GM18499 (cell line): ENCODE data around the gene TTC19.
"Not testable (repeated sequence)": the region's sequence is repeated elsewhere in the genome, so short reads cannot be mapped to it uniquely, and the experiment has no call there.

Experiments
- ATAC-seq: cut with Tn5 transposase; IDR thresholded peaks from one replicate; pipeline ENCODE4 v1.9.1; 2021; ENCODE audit warnings: moderate number of reproducible peaks; ENCODE audit not compliant: insufficient read depth, unreplicated experiment

Gene TTC19

DNA sequence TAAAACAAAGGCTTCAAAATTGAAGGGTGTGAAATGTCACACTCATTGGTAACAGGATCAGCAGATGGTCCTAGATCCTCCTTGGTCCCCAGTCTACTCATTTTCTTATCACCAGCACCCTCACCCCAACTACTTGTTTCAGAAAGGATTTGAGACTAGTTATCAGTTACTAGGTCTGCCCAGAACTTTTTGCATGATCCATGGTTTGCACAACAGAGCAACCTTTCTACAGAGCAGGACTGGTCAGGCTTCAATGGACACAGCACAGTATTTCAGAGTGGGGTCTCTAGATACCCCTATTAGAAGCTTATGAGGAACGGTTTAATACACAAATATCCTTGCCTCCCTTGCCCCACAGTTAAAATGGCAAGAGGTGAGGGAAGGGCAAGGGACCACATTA is 25.6 kb downstream of the TTC19 start:
- no peak for ATAC-seq

DNA sequence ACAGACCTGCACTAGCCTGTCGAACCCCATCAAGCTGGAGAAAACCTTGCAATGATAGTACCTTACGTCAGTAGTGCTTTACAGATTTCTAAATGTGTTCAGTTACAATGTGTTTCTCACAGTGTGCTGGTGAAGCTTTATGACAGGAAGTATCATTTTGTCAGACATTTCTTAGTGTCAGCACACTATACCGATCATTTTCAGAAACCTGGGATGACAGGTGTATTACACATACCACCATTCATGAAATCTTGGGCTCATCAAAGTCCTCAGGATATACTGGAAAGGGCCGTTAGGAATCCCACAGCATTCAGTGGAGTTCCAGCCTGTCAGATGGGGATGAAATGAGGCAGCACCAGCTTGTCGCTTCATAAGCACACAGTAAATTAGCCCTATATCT is 27.3 kb downstream of the TTC19 start:
- ATAC-seq = no peak

DNA sequence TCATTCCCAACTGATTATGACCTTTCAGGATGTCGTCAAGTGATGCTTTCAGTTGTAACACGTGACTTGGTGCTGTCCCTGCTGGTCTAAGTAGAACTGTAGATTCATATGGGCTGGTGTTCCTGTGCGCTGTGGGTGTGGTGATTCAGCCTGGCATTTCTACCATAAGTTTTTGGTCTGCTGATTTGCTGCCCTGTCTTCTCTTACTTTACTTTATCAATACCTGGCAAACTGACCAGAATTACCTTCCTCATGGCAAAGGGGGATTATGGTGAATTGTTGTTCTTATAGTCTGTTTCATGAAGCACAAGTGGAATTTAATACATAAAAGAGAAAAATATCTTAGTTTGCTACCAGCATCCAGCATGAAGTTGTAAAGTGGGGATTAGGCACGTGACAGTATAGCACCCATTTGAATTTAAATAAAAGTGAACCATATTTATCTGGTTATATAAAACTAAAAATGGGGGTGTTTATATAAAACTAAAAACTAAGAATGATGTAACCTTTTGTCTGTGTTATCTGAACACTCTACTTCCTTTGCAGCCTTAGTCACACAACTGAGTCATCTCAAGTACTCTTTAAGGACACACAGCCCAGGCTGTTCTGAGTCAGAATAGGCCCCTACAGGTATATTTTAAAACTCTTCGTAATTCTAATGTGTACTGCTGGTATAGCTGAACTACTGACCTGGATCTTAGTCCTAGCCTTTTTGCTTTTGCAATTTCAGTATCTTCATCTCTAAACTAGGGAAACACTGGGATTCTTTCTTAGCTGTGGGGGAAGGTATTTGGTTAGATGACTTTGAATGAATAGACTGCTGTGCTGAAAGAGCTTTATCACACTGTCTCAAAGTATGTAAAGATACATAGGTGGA is 28.3 kb downstream of the TTC19 start:
- peak; percentile 92 for ATAC-seq

DNA sequence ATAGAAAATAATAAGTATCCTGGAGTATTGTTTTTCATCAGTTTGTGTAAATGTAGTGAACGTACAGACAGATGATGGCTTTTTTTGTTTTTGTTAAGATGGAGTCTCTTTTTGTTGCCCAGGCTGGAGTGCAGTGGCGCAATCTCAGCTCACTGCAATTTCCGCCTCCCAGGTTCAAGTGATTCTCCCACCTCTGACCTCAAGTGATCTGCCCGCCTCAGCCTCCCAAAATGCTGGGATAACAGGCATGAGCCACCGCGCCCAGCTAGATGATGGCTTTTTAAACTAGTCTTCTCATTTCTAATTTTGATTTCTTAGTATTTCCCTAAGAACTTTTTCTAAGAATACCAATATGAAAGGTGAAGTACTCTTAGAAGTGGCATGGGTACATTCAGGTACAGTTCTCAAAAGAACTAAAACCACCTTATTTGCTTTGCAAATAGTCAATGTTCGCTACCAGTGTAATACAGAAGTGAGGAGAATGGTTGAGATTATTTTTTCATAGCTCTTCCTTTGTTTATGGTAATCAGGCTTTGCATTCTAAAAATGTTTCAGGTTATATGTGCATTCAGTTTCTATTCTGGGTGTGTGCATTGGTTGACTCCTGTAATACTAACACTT is 34.2 kb downstream of the TTC19 start:
- ATAC-seq = no peak

DNA sequence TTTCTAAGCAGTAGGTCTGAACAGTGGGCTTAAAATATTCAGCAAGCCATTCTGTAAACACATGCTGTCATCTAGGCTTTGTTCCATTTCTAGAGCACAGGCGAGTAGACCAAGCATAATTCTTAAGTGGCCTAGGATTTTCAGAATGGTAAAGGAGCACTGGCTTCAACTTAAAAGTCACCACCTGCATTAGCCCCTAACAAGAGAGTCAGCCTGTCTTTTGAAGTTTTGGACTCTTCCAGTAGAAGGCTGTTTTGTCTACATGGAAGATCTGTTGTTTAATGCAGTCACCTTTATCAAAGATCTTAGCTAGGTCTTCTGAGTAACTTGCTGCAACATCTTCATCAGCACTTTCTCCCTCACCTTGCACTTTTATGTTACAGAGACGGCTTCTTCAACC is 36.6 kb downstream of the TTC19 start:
- no peak for ATAC-seq

DNA sequence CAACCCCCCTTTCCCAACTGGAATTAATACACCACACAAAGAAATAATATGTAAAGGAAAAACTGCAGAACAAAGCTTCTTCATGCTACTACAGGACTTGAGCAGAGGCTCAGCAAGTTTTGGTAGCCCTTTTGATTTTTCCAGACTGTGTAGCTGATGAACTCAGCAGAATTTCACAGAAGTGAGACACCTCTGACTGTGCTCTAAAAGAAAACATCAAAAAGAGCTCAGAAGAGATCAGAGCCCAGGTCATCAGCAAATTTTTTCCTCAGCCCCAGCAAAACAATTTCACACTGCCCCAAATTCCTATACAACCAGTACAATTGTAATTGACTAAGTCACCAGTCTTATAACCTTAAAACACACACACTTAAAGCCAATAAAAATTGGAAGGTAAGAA is 38.0 kb downstream of the TTC19 start:
- ATAC-seq = no peak

DNA sequence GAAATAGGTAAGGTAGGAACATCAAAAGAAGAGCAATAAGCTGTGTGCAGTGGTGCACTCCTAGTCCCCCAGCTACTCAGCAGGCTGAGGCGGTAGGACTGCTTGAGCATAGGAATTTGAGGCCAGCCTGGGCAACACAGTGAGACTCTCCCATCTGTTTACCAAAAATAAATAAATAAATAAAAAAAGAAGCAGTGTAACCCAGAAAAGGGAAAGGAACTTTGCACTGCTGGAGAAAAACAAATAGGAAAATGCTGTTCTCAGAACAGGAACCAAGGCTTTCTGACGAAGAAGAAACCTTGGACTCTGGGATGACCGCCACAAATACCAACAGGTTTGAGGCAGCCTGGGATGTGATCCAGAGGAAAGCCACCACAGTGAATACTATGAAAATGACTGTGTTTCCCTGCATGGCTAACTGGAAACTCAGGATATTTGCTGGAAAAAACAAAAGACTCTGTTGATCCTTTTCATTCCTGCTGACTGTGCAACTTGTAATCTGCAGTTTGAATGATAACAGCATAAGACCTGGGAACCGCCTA is 41.2 kb downstream of the TTC19 start:
- ATAC-seq = no peak

DNA sequence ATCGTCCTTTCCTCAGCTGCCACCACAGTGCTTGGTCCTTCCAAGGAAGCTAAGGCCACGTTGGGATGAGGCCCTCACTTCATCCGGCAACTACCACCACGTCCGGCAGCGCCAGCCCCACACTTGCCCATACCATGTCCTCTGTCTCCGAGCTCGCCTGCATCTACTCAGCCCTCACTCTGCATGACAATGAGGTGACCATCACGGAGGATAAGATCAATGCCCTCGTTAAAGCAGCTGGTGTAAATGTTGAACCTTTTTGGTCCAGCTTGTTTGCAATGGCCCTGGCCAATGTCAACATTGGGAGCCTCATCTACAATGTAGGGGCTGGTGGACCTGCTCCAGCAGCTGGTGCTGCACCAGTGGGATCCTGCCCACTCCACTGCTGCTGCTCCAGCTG is 44.9 kb downstream of the TTC19 start:
- ATAC-seq = no peak

DNA sequence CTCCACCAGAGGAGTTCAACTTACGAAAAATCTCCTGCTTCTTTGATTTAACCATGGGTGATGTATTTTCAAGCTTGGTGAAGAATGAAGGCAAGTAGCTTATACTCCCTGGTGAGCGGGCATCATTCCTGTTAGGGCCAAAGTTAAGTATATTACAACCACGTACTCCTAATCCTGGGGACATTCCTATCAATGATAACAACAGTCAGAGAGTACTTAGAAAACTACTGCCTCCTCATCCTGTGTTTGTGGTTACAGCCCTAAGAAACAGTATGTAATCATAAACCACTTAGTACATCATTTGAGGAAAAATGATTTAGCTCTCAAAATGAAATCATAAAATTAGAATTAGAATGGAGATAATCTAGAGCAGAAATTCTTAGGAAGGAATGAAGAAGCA is 47.3 kb downstream of the TTC19 start:
- ATAC-seq = no peak

DNA sequence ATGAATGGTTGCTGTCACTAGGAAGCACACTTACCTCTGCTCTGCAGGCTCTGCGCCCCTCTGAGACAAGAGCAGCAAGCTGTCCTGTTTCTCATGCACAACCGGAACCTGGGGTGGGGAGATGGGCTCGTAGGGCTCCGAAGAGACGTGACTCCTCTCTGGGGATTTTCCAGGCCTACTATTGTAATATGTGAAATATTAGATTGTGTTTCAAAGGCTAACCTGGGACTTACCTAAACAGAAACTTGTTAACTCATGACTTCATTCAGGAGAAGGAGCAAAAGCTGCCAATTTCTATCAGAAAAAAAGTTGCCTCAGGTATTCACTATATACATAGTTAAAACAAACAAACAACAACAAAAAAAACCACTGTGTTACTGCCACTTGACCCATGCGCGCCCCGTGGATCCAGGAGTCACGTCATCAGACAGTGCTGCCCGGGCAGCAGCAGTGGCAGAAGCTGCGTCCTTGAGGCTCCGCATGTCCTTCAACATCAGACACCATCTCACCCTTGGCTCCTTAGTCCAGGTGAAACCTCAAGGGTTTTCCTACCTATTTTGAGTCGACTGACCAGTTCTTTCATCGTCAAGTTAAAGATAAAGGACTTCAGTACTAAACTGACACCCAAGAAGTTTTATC is 49.3 kb downstream of the TTC19 start:
- no peak for ATAC-seq

DNA sequence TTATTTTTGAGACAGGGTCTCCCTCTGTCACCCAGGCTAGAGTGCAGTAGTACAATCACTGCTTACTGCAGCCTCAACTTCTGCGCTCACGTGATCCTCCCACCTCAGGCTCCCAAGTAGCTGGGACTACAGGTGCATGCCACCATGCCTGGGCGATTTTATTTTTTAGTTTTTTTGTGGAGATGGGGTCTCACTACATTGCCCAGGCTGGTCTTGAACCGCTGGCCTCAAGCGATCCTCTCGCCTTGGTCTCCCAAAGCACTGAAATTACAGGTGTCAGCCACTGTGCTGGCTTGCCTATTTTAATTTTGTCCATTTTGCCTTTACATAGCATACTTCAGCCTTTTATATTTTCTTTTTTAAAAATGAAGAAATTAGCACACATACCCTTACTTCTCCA is 51.2 kb downstream of the TTC19 start:
- no peak for ATAC-seq

DNA sequence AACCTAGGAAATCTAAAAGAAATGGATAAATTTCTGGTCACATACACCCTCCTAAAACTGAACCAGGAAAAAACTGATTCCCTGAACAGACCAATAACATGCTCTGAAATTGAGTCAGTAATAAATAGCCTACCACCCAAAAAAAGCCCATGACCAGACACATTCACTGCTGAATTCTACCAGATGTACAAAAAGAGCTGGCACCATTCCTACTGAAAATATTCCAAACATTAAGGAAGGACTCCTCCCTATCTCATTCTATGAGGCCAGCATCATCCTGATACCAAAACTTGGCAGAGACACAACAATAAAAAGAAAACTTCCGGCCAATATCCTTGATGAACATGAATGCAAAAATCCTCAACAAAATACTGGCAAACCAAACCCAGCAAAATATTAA is 52.9 kb downstream of the TTC19 start:
- no peak for ATAC-seq

DNA sequence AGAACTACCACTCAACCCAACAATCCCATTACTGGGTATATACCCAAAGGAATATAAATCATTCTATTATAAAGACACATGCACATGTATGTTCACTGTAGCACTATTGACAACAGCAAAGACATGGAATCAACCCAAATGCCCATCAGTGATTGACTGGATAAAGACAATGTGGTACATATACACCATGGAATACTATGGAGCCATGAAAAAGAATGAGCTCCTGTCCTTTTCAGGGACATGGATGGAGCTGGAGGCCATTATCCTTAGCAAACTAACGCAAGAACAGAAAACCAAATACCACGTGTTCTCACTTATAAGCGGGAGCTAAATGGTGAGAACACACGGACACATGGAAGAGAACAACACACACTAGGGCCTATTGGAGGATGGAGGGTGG is 55.5 kb downstream of the TTC19 start:
- ATAC-seq = not testable (repeated sequence)

DNA sequence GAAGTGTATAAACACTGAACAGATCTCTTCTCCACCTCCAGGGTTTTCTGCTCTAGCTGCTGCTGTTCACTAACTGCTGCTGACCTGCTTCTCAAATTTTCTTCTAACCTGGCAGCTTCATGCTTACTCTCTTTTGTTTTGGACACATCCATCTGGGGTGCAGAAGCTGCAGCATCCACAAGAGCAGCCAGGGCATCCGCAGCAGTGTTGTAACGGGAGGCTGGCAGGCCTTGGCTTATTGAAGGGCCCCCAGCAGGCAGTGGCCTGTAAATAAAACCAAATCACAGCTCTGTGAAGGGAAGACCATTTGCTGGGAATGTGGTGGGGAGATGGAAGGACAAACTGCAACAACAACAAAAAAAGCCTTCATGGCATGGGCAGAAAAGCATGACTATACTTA is 62.0 kb downstream of the TTC19 start:
- ATAC-seq = no peak

DNA sequence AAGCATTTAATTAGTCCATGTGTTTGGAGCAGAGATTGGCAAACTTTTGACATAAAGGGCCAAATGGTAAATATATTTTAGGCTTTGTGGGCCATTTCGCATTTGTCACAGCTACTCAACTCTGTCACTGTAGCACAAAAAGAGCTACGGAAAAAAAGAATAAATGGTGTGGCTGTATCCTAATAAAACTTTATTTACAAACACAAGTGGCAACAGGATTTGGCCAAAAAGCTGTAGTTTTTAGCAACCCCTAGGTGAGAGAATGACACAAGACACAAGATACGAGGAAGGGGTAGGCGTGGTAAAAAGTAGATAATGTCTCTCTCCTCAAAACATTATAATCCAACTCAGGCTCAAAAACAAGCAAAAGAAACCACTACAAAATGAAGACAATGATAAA is 66.5 kb downstream of the TTC19 start:
- no peak for ATAC-seq

DNA sequence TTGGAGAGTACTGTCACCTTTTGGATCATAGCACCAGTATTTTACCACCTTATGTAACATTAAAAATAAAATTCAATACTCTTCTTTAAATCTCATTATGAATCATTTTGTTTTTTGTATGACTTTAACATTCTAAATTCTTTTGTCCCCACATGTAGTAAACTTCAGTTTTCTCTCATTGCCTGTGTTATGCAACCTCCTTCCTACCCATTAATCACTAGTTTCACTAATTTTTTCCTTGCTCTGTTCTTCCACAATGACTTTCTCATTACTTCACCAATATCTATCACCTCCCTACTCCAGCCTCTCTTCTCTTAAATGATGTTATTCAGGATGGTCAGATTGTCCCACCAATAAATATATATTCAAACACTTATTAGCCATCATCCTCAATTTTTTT is 68.7 kb downstream of the TTC19 start:
- ATAC-seq = no peak

DNA sequence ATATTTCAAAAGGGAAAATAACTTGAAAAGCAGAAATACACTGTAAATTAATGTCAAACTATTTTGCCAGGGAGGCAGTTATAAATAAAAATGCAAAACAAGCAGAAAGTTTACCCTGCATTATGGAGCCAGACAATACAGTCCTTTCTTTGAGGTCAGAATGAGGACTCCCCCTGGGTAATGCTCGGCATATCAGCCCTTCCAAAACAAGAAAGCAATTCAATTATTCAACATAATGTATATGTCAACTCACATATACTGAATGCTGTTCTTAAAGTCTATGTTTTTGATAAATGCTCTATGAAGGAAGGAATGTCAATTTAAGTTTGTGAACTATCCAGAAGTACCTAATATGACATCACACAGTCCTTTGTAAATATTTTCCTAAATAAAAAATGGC is 72.4 kb downstream of the TTC19 start:
- ATAC-seq = no peak

DNA sequence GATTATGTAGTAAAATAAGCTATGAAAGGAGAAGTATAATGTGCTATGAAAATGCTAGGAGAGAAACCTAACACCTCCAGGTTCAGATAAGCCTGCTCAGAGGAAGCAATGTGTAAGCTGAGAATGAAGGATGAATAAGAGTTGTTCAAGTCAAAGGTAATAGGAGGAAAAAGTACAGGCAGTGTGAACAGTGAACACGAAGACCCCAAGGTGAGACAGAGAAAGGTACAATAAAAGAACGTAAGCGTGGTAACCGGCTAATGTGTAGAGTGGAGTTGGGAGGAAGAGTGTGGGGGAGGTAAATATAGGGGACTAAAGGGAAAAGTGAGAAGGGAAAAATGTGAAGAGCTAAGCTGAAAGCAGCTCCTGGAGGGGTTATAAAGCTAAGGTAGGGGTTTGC is 74.2 kb downstream of the TTC19 start:
- no peak for ATAC-seq

DNA sequence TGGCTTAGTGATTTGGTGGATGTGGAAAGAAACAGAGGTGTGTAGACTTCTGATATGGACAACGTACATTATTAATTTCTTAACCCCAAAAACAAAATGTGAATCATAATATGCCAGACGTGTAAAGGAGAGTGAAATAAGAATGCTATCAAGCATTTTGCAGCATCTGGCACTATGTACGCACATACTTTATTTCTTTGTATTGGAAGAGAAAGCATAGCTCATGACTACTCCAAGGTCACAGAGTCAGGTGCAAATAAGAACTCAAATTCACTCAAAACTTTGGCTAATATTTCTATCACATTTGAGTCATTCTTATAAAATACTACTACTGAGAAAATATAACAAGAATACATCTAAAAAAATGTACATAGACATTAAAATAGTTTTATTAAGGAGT is 74.8 kb downstream of the TTC19 start:
- ATAC-seq = no peak

DNA sequence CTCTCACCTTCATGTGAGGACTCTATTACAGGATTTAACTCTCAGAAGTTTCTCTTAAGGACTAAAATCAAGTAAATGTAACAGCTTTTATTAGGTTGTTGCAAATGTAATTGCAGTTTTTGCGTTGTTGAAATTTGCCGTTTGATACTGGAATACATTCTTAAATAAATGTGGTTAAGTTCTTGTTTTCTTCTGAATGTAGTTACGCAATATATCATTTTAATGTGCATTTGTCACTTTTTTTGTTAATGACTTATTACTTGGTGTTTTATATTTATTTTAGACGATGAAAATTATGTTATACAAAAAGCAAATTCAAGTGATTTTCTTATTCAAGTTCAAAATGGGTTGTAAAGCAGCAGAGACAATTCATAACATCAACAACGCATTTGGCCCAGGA is 76.3 kb downstream of the TTC19 start:
- ATAC-seq = no peak
